Measurements from ENCODE around the gene CYSTM1. TPM values are rescaled to one million over a fixed set of nuclear protein-coding genes. Genes with fewer than 3 reads are reported as not detected.

CYSTM1 gene
- total RNA-seq, 4 donors from 2014 or later, result 21.0 to 66.4 (median 37.0) TPM

GRCh38 chr5:140172483-140172882 is 2.5 kb upstream of the CYSTM1 start:
- TF ChIP-seq EP300 (IDR thresholded peaks at IDR 0.05) (no peak), CTCF (IDR thresholded peaks at IDR 0.05) (no peak), POLR2A (IDR thresholded peaks at IDR 0.05) (no peak), POLR2AphosphoS5 (IDR thresholded peaks at IDR 0.05) (no peak)
- no peaks in the 10 kb centered on the region for H3K9me3 ChIP-seq
- H3K4me3 ChIP-seq, result no peak overlapping the region
- H3K27ac ChIP-seq, result no peak overlapping the region
- H3K36me3 ChIP-seq, result no peaks in the 10 kb centered on the region
- 80% methylated on average over 2 of the region's 2 CpGs for WGBS
- DNase-seq (ENCODE audit: low spot score in 2 of 2), result no peak
- peaks cover 26% of the 10 kb centered on the region for H3K4me1 ChIP-seq
- no peaks in the 10 kb centered on the region for H3K27me3 ChIP-seq

GRCh38 chr5:140174014-140174413 is 974 bp upstream of the CYSTM1 start:
- no peak overlapping the region for H3K4me3 ChIP-seq
- 95% methylated on average over 2 of the region's 2 CpGs for WGBS
- no peaks in the 10 kb centered on the region for H3K9me3 ChIP-seq
- H3K4me1 ChIP-seq, result peaks cover 40% of the 10 kb centered on the region
- H3K27ac ChIP-seq, result no peak overlapping the region
- no peak for DNase-seq (ENCODE audit: low spot score in 2 of 2)
- H3K27me3 ChIP-seq, result no peaks in the 10 kb centered on the region
- no peaks in the 10 kb centered on the region for H3K36me3 ChIP-seq
- TF ChIP-seq POLR2AphosphoS5 (IDR thresholded peaks at IDR 0.05) (no peak), EP300 (IDR thresholded peaks at IDR 0.05) (no peak), POLR2A (IDR thresholded peaks at IDR 0.05) (no peak), CTCF (IDR thresholded peaks at IDR 0.05) (no peak)

- under 1% methylated on average over 30 of the region's 58 CpGs for WGBS
- Histone ChIP-seq H3K4me3 (peak overlapping the region; percentile 92), H3K4me1 (peaks cover 44% of the 10 kb centered on the region), H3K27ac (peak overlapping the region; percentile 98), H3K9me3 (no peaks in the 10 kb centered on the region), H3K36me3 (no peaks in the 10 kb centered on the region), H3K27me3 (no peaks in the 10 kb centered on the region)
- no peak for TF ChIP-seq POLR2AphosphoS5 (IDR thresholded peaks at IDR 0.05)
- TF ChIP-seq CTCF (IDR thresholded peaks at IDR 0.05), result peak in 1 of 2 donors; percentile 30
- DNase-seq (ENCODE audit: low spot score in 2 of 2), result peak; percentile 93
These were observed 511 bp downstream of the CYSTM1 start for GRCh38 chr5:140175367-140176030.

GRCh38 chr5:140176031-140176387 is 1.0 kb downstream of the CYSTM1 start:
- TF ChIP-seq EP300 (IDR thresholded peaks at IDR 0.05), result no peak
- TF ChIP-seq CTCF (IDR thresholded peaks at IDR 0.05), result no peak
- no peak for TF ChIP-seq POLR2A (IDR thresholded peaks at IDR 0.05)
- TF ChIP-seq POLR2AphosphoS5 (IDR thresholded peaks at IDR 0.05), result no peak
- Histone ChIP-seq H3K27ac (peak overlapping the region; percentile 98), H3K4me1 (peaks cover 50% of the 10 kb centered on the region), H3K36me3 (no peaks in the 10 kb centered on the region), H3K4me3 (peak overlapping the region; percentile 92), H3K9me3 (no peaks in the 10 kb centered on the region), H3K27me3 (no peaks in the 10 kb centered on the region)
- WGBS, result 16% methylated on average over 4 of the region's 4 CpGs
- no peak for DNase-seq (ENCODE audit: low spot score in 2 of 2)

- DNase-seq (ENCODE audit: low spot score in 2 of 2), result no peak
- TF ChIP-seq POLR2AphosphoS5 (IDR thresholded peaks at IDR 0.05), result no peak
- no peak for TF ChIP-seq CTCF (IDR thresholded peaks at IDR 0.05)
- TF ChIP-seq EP300 (IDR thresholded peaks at IDR 0.05), result no peak
- no peak for TF ChIP-seq POLR2A (IDR thresholded peaks at IDR 0.05)
- Histone ChIP-seq H3K27me3 (no peaks in the 10 kb centered on the region), H3K4me3 (no peak overlapping the region), H3K36me3 (no peaks in the 10 kb centered on the region), H3K4me1 (peaks cover 70% of the 10 kb centered on the region), H3K9me3 (no peaks in the 10 kb centered on the region), H3K27ac (peak overlapping the region; percentile 18)
- 33% methylated on average over 1 of the region's 1 CpG for whole genome bisulfite sequencing
These were observed 3.1 kb downstream of the CYSTM1 start for GRCh38 chr5:140178086-140178410.

Data from suprapubic skin (tissue), 4 donors.